HepG2 (cell line): ENCODE data around the gene PPP1R3F. TPM values are rescaled to one million over a fixed set of nuclear protein-coding genes. Genes with fewer than 3 reads are reported as not detected.

Experiments used
- ATAC-seq: fragments of 200-7000 bp; cut with Tn5 transposase; 3 replicates; pipeline ENCODE4 v1.9.1; 2020; ENCODE audit warnings: mild to moderate bottlenecking, moderate library complexity
- BruUV-seq: library from RNA; stranded (reverse); fragments of 400-500 nt; replicated peaks from 2 replicates; lab custom pipeline; 2021; lab: Mats Ljungman, UMichigan
- CTCF ChIA-PET: fragments of 300-600 bp; formaldehyde crosslinking; extraction: SDS; loops from one replicate; lab custom pipeline; 2021; ENCODE audit warnings: low total read pairs, inconsistent platforms, low intra/inter-chr PET ratio; lab: Yijun Ruan, JAX
- POLR2A ChIA-PET: fragments of 350-600 bp; sonication (Branson Sonifier 250); formaldehyde crosslinking; loops from one replicate; lab custom pipeline; 2020; ENCODE audit warnings: antibody characterized with exemption, inconsistent platforms; lab: Yijun Ruan, JAX
- DNase-seq: peaks from one replicate; pipeline ENCODE4 v3.0.0-alpha.2; 2015; ENCODE audit warnings: low spot score
- FAIRE-seq: peaks from 3 replicates; lab custom pipeline; 2011; peaks lifted over from hg19 to GRCh38; lab: Jason Lieb, UNC
- H2AFZ ChIP-seq: one replicate; pipeline ENCODE4 v1.6.1; 2011; ENCODE audit warnings: low read length, inconsistent platforms
- H3K27ac ChIP-seq: fragments of 300-600 bp; 3 replicates; pipeline ENCODE4 v1.8.0; 2011; ENCODE audit warnings: mixed run types, mild to moderate bottlenecking, mixed read lengths, low read length, inconsistent platforms; ENCODE audit not compliant: insufficient read depth; ENCODE audit errors: extremely low read length
- H3K27me3 ChIP-seq, 2 experiments: fragments of 200-600 bp in 1 of 2; 2 replicates in 1 of 2; 3 replicates in 1 of 2; pipeline versions ENCODE4 v1.6.0 to v1.8.0; 2011; ENCODE audit warnings: low read length in 2 of 2, mild to moderate bottlenecking in 2 of 2, moderate library complexity in 2 of 2, inconsistent platforms in 1 of 2; ENCODE audit not compliant: insufficient read depth in 2 of 2, control insufficient read depth in 1 of 2
- H3K36me3 ChIP-seq, 2 experiments: fragments of 200-600 bp in 1 of 2; replicated peaks in 1 of 2; 2 replicates in 1 of 2; 3 replicates in 1 of 2; pipeline versions ENCODE4 v1.5.1 to v1.8.0; 2011; ENCODE audit warnings: low read length in 2 of 2, inconsistent platforms in 1 of 2; ENCODE audit not compliant: insufficient read depth in 2 of 2, control insufficient read depth in 1 of 2
- H3K4me1 ChIP-seq: 2 replicates; pipeline ENCODE4 v1.5.1; 2012; ENCODE audit warnings: low read length, inconsistent platforms; ENCODE audit not compliant: insufficient read depth
- H3K4me2 ChIP-seq: 2 replicates; pipeline ENCODE4 v1.6.0; 2011; ENCODE audit warnings: low read depth, low read length, inconsistent platforms
- H3K4me3 ChIP-seq, 3 experiments: fragments of 200-600 bp in 1 of 3; sonication (generic), shearing (Covaris generic) in 1 of 3; replicated peaks in 1 of 3; 2 replicates each; pipeline ENCODE4 v1.5.1; 2011 to 2016; ENCODE audit warnings: low read length in 3 of 3, inconsistent platforms in 2 of 3, low read depth in 2 of 3, mild to moderate bottlenecking in 2 of 3, control low read depth in 1 of 3, mixed read lengths in 1 of 3; ENCODE audit not compliant: insufficient read depth in 1 of 3
- H3K79me2 ChIP-seq: one replicate; pipeline ENCODE4 v1.6.1; 2011; ENCODE audit warnings: low read length, inconsistent platforms; ENCODE audit not compliant: insufficient read depth
- H3K9ac ChIP-seq: 2 replicates; pipeline ENCODE4 v1.6.0; 2011; ENCODE audit warnings: mild to moderate bottlenecking, low read depth, low read length, inconsistent platforms; ENCODE audit not compliant: insufficient read depth
- H3K9me3 ChIP-seq: 2 replicates; pipeline ENCODE4 v1.5.1; 2012; ENCODE audit warnings: mild to moderate bottlenecking, low read length
- H4K20me1 ChIP-seq: 2 replicates; pipeline ENCODE4 v1.6.0; 2011; ENCODE audit warnings: inconsistent platforms, mild to moderate bottlenecking, low read length, moderate library complexity; ENCODE audit not compliant: insufficient read depth
- DDIT3 ChIP-seq: sonication (generic); formaldehyde crosslinking; IDR thresholded peaks from 2 replicates; pipeline ENCODE4 v1.4.0; 2020; ENCODE audit warnings: mild to moderate bottlenecking, missing genetic modification reagents
- HNF4A ChIP-seq: sonication (generic); formaldehyde crosslinking; IDR thresholded peaks from 2 replicates; pipeline ENCODE4 v1.4.0; 2020; ENCODE audit warnings: missing genetic modification reagents
- HNF4G ChIP-seq, 2 experiments: sonication (generic) in 1 of 2; formaldehyde crosslinking in 1 of 2; IDR thresholded peaks; 2 replicates each; pipeline versions ENCODE4 v1.4.0 to v1.6.1; 2011 to 2020; ENCODE audit warnings: borderline replicate concordance in 2 of 2, low read depth in 2 of 2, mild to moderate bottlenecking in 2 of 2, low read length in 1 of 2, missing genetic modification reagents in 1 of 2, moderate library complexity in 1 of 2
- HOXA7 ChIP-seq: sonication (generic); formaldehyde crosslinking; IDR thresholded peaks from 2 replicates; pipeline ENCODE4 v1.8.1; 2022; ENCODE audit warnings: mild to moderate bottlenecking, missing genetic modification reagents, moderate library complexity
- KAT8 ChIP-seq: IDR thresholded peaks from 2 replicates; pipeline ENCODE4 v1.6.1; 2016; ENCODE audit warnings: missing genetic modification reagents, missing compliant biosample characterization
- KLF13 ChIP-seq: sonication (generic); formaldehyde crosslinking; IDR thresholded peaks from 2 replicates; pipeline ENCODE4 v1.4.0; 2020; ENCODE audit warnings: mild to moderate bottlenecking, missing genetic modification reagents
- NPAS2 ChIP-seq: sonication (generic); formaldehyde crosslinking; IDR thresholded peaks from 2 replicates; pipeline ENCODE4 v1.8.0; 2022; ENCODE audit warnings: mild to moderate bottlenecking, missing genetic modification reagents, borderline replicate concordance
- ONECUT2 ChIP-seq: sonication (generic); formaldehyde crosslinking; IDR thresholded peaks from 2 replicates; pipeline ENCODE4 v1.4.0; 2020; ENCODE audit warnings: missing genetic modification reagents
- PLSCR1 ChIP-seq: sonication (generic); formaldehyde crosslinking; IDR thresholded peaks from 2 replicates; pipeline ENCODE4 v1.5.0; 2020; ENCODE audit warnings: missing genetic modification reagents, mild to moderate bottlenecking, borderline replicate concordance
- TAF15 ChIP-seq: fragments of 200-400 bp; formaldehyde crosslinking; IDR thresholded peaks from one replicate; pipeline ENCODE4 v1.6.1; 2018; ENCODE audit warnings: mild to moderate bottlenecking, low read depth, low read length; ENCODE audit not compliant: poor library complexity, severe bottlenecking
- TBP ChIP-seq: sonication (generic); formaldehyde crosslinking; IDR thresholded peaks from 2 replicates; pipeline ENCODE4 v1.5.0; 2020; ENCODE audit warnings: missing genetic modification reagents
- TFDP2 ChIP-seq: sonication (generic); formaldehyde crosslinking; IDR thresholded peaks from 2 replicates; pipeline ENCODE4 v1.4.0; 2020; ENCODE audit warnings: missing genetic modification reagents
- TSC22D2 ChIP-seq: sonication (generic); formaldehyde crosslinking; IDR thresholded peaks from 2 replicates; pipeline ENCODE4 v1.5.1; 2020; ENCODE audit warnings: missing genetic modification reagents, mild to moderate bottlenecking, borderline replicate concordance
- ZNF280D ChIP-seq: sonication (generic); formaldehyde crosslinking; IDR thresholded peaks from 2 replicates; pipeline ENCODE4 v1.5.1; 2020; ENCODE audit warnings: mild to moderate bottlenecking, missing genetic modification reagents
- ZNF451 ChIP-seq: sonication (generic); formaldehyde crosslinking; IDR thresholded peaks from 2 replicates; pipeline ENCODE4 v1.5.0; 2020; ENCODE audit warnings: mild to moderate bottlenecking, missing genetic modification reagents
- ZNF496 ChIP-seq: sonication (generic); formaldehyde crosslinking; IDR thresholded peaks from 2 replicates; pipeline ENCODE4 v1.8.1; 2023; ENCODE audit warnings: mild to moderate bottlenecking, moderate library complexity, missing genetic modification reagents; ENCODE audit not compliant: insufficient replicate concordance
- ZNF749 ChIP-seq: sonication (generic); formaldehyde crosslinking; IDR thresholded peaks from 2 replicates; pipeline ENCODE4 v1.8.0; 2022; ENCODE audit warnings: mild to moderate bottlenecking, missing genetic modification reagents, moderate library complexity, borderline replicate concordance
- WGBS: methylation state at CpG from one replicate; pipeline ENCODE4 v1.1.6; 2017; ENCODE audit warnings: low lambda C conversion rate; 5-methylcytosine and 5-hydroxymethylcytosine counted together
- in situ Hi-C: cut with HindIII; loops from 2 replicates; pipeline ENCODE4 v1.10.0; 2017; ENCODE audit warnings: low pct_unique_long_range_greater_than_20kb; ENCODE audit not compliant: extremely low pct_ligation_motif_present
- intact Hi-C: fragments of 100-400 bp; cut with micrococcal nuclease; formaldehyde crosslinking; loops from one replicate; pipeline ENCODE4 v1.10.0; 2022; ENCODE audit not compliant: unreplicated experiment
- polyA plus RNA-seq, 8 experiments: library from polyadenylated mRNA; depleted of rRNA in 3 of 8; stranded (reverse) in 7 of 8; unstranded in 1 of 8; fragments of >200 nt; fragmentation: Illumina TruSeq in 4 of 8; extraction: Trizol in 4 of 8; gene quantifications; 2 replicates each; pipeline versions ENCODE4 v1.2.1 to v1.2.3, GENCODE V29; 2011 to 2016; ENCODE audit warnings: low read depth in 4 of 8, missing spikeins in 1 of 8, mixed read lengths in 1 of 8; ENCODE audit not compliant: insufficient read depth in 1 of 8
- total RNA-seq, 5 experiments: library from RNA; depleted of rRNA; stranded (reverse); fragments of >200 nt; fragmentation: Illumina TruSeq; extraction: Trizol; gene quantifications; 2 replicates each; pipeline ENCODE4 v1.2.3, GENCODE V29; 2016; ENCODE audit warnings: low read depth in 1 of 5

PPP1R3F gene
- total and polyA plus RNA-seq, 2 of the 13 experiments (the other 11 are each of a cell fraction or from before 2014, with no cell fraction given), result 0.82 to 0.84 TPM

GRCh38 chrX:49316085-49316484 lies 46.5 kb downstream of the PPP1R3F start:
- H2AFZ ChIP-seq, result no peak overlapping the region
- H3K79me2 ChIP-seq, result no peaks in the 10 kb centered on the region
- WGBS, result 18% methylated on average over 4 of the region's 4 CpGs
- TF ChIP-seq TSC22D2 (CRISPR knock-in tag) (no peak), ZNF496 (no peak), TBP (CRISPR knock-in tag) (no peak), KAT8 (no peak), ZNF280D (no peak), TFDP2 (CRISPR knock-in tag) (no peak), ONECUT2 (CRISPR knock-in tag) (no peak), PLSCR1 (no peak), ZNF451 (no peak), HNF4G (IDR thresholded peaks at IDR 0.05; ENCODE audit: borderline replicate concordance, low read depth, low read length) (no peak), HNF4G (CRISPR knock-in tag; IDR thresholded peaks at IDR 0.05; ENCODE audit: borderline replicate concordance, low read depth) (no peak), KLF13 (CRISPR knock-in tag) (no peak), HOXA7 (CRISPR knock-in tag) (no peak), ZNF749 (CRISPR knock-in tag) (no peak), DDIT3 (no peak), HNF4A (CRISPR knock-in tag) (no peak), NPAS2 (no peak), TAF15 (no peak)

More at GRCh38 chrX:49316085-49316484, 46.5 kb downstream of the PPP1R3F start:
- no peak for FAIRE-seq
- in situ Hi-C loops (no loop called here), intact Hi-C loops (no loop called here)
- Histone ChIP-seq H3K36me3 (no peaks in the 10 kb centered on the region), H3K27ac (no peak overlapping the region), H3K4me3 (no peak overlapping the region), H3K4me1 (no peaks in the 10 kb centered on the region), H3K9me3 (no peaks in the 10 kb centered on the region), H3K4me2 (no peak overlapping the region), H3K27me3 (no peaks in the 10 kb centered on the region; a peak in 1 of 5 replicates), H4K20me1 (no peaks in the 10 kb centered on the region), H3K9ac (no peak overlapping the region)
- BruUV-seq, result no TSS peak
- CTCF ChIA-PET, result no interaction called here
- ATAC-seq, result no peak
- DNase-seq, result no peak
- POLR2A ChIA-PET, result no interaction called here
